SK-N-SH (cell line): ENCODE data around the gene WBP1. TPM values are rescaled to one million over a fixed set of nuclear protein-coding genes. Genes with fewer than 3 reads are reported as not detected.

Experiments
- EP300 ChIP-seq, 2 experiments: IDR thresholded peaks; 2 replicates each; pipeline versions ENCODE4 v1.4.0 to v1.6.1; 2012; ENCODE audit warnings: borderline replicate concordance in 1 of 2, low read depth in 1 of 2, low read length in 1 of 2
- FOSL2 ChIP-seq: IDR thresholded peaks from 2 replicates; pipeline ENCODE4 v1.4.0; 2012; ENCODE audit warnings: low read depth, mild to moderate bottlenecking, moderate library complexity, borderline replicate concordance
- MEF2A ChIP-seq: IDR thresholded peaks from 2 replicates; pipeline ENCODE4 v1.4.0; 2012; ENCODE audit warnings: low read depth, borderline replicate concordance
- NFIC ChIP-seq: IDR thresholded peaks from 2 replicates; pipeline ENCODE4 v1.4.0; 2012; ENCODE audit warnings: borderline replicate concordance
- NRF1 ChIP-seq: IDR thresholded peaks from 2 replicates; pipeline ENCODE4 v1.6.1; 2012; ENCODE audit warnings: low read depth, mild to moderate bottlenecking, low read length
- POLR2AphosphoS5 ChIP-seq: IDR thresholded peaks from 2 replicates; pipeline ENCODE4 v1.6.1; 2012; ENCODE audit warnings: low read depth, low read length
- RXRA ChIP-seq: IDR thresholded peaks from 2 replicates; pipeline ENCODE4 v1.4.0; 2012; ENCODE audit warnings: low read depth, mild to moderate bottlenecking, borderline replicate concordance
- SIN3A ChIP-seq: IDR thresholded peaks from 2 replicates; pipeline ENCODE4 v1.6.1; 2012; ENCODE audit warnings: low read depth, mild to moderate bottlenecking, low read length, moderate library complexity, borderline replicate concordance
- TAF1 ChIP-seq: IDR thresholded peaks from 2 replicates; pipeline ENCODE4 v1.6.1; 2012; ENCODE audit warnings: low read depth, mild to moderate bottlenecking, low read length, moderate library complexity, borderline replicate concordance
- polyA plus RNA-seq, 3 experiments: library from polyadenylated mRNA; depleted of rRNA; stranded (reverse); fragments of >200 nt; gene quantifications; 2 replicates each; pipeline ENCODE4 v1.2.3, GENCODE V29; 2012
- TF ChIP-seq, protein P1 (sequence below): fragments of 150-350 bp; IDR thresholded peaks from 2 replicates; pipeline ENCODE4 v1.6.1; 2017; ENCODE audit warnings: antibody characterized with exemption, low read length, low read depth, borderline replicate concordance
- TF ChIP-seq, protein P2 (sequence below): IDR thresholded peaks from 2 replicates; pipeline ENCODE4 v1.4.0; 2012; ENCODE audit warnings: low read depth, borderline replicate concordance
- TF ChIP-seq, protein P3 (sequence below): IDR thresholded peaks from 2 replicates; pipeline ENCODE4 v1.6.1; 2012; ENCODE audit warnings: mild to moderate bottlenecking, low read depth, low read length, moderate library complexity
- TF ChIP-seq, protein P4 (sequence below): fragments of 150-350 bp; IDR thresholded peaks from 2 replicates; pipeline ENCODE4 v1.6.1; 2016; ENCODE audit warnings: mild to moderate bottlenecking, low read depth, low read length
- TF ChIP-seq, protein P5 (sequence below): IDR thresholded peaks from 2 replicates; pipeline ENCODE4 v1.4.0; 2012; ENCODE audit warnings: low read depth
- TF ChIP-seq, protein P6 (sequence below): IDR thresholded peaks from 2 replicates; pipeline ENCODE4; 2012

Gene WBP1
- polyA plus RNA-seq, 1 of the 3 experiments (the other 2 are of a cell fraction), result 184 TPM

DNA sequence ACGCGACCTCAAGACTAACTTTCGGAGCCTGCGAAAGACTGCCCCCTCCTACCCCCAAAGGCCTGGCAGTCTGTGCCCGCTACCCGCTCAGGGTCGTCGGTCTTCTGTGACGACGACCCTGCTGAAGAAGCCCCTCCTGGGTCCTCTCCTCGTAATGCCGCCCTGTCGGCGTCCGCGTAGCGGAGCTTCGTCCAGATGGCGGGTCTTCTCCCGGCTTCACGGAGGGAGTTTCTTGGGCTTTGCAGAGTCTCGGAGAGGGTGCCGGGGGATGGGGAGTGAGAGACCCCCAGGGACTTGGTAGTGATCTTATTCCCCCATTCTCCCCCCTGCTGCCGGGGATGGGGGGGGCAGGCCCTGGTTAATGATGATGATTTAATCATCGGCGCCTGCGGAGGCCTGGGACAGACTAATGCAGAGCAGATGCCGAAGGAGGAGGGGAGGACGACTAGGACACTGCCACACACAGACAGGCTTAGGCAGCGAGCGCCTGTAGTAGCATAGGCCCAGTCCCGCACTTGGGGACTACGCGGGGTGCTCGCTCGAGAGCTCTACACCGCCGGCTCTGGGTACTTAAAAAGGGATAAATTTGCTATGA is 49.8 kb downstream of the WBP1 start (continued):
- TF ChIP-seq, protein P1, sequence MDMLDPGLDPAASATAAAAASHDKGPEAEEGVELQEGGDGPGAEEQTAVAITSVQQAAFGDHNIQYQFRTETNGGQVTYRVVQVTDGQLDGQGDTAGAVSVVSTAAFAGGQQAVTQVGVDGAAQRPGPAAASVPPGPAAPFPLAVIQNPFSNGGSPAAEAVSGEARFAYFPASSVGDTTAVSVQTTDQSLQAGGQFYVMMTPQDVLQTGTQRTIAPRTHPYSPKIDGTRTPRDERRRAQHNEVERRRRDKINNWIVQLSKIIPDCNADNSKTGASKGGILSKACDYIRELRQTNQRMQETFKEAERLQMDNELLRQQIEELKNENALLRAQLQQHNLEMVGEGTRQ, result no peak
- TF ChIP-seq FOSL2 (0 out of 2 replicates have a peak, but pooled peaks have one; percentile 3), RXRA (no peak), NRF1 (no peak), SIN3A (no peak; the same call in 1 of the 2 replicates), MEF2A (no peak), NFIC (no peak), TAF1 (no peak; the same call in 1 of the 2 replicates), EP300 (IDR thresholded peaks at IDR 0.05; ENCODE audit: borderline replicate concordance in 1 of 2, low read depth in 1 of 2, low read length in 1 of 2) (peak; percentile 47 to 96; a peak in 3 of 4 replicates), POLR2AphosphoS5 (peak; percentile 70)
- TF ChIP-seq, protein P2, sequence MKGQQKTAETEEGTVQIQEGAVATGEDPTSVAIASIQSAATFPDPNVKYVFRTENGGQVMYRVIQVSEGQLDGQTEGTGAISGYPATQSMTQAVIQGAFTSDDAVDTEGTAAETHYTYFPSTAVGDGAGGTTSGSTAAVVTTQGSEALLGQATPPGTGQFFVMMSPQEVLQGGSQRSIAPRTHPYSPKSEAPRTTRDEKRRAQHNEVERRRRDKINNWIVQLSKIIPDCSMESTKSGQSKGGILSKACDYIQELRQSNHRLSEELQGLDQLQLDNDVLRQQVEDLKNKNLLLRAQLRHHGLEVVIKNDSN, result no peak
- TF ChIP-seq, protein P3, sequence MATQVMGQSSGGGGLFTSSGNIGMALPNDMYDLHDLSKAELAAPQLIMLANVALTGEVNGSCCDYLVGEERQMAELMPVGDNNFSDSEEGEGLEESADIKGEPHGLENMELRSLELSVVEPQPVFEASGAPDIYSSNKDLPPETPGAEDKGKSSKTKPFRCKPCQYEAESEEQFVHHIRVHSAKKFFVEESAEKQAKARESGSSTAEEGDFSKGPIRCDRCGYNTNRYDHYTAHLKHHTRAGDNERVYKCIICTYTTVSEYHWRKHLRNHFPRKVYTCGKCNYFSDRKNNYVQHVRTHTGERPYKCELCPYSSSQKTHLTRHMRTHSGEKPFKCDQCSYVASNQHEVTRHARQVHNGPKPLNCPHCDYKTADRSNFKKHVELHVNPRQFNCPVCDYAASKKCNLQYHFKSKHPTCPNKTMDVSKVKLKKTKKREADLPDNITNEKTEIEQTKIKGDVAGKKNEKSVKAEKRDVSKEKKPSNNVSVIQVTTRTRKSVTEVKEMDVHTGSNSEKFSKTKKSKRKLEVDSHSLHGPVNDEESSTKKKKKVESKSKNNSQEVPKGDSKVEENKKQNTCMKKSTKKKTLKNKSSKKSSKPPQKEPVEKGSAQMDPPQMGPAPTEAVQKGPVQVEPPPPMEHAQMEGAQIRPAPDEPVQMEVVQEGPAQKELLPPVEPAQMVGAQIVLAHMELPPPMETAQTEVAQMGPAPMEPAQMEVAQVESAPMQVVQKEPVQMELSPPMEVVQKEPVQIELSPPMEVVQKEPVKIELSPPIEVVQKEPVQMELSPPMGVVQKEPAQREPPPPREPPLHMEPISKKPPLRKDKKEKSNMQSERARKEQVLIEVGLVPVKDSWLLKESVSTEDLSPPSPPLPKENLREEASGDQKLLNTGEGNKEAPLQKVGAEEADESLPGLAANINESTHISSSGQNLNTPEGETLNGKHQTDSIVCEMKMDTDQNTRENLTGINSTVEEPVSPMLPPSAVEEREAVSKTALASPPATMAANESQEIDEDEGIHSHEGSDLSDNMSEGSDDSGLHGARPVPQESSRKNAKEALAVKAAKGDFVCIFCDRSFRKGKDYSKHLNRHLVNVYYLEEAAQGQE, result no peak; the same call in 1 of the 2 replicates
- TF ChIP-seq, protein P4, sequence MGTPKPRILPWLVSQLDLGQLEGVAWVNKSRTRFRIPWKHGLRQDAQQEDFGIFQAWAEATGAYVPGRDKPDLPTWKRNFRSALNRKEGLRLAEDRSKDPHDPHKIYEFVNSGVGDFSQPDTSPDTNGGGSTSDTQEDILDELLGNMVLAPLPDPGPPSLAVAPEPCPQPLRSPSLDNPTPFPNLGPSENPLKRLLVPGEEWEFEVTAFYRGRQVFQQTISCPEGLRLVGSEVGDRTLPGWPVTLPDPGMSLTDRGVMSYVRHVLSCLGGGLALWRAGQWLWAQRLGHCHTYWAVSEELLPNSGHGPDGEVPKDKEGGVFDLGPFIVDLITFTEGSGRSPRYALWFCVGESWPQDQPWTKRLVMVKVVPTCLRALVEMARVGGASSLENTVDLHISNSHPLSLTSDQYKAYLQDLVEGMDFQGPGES, result no peak
- TF ChIP-seq, protein P5, sequence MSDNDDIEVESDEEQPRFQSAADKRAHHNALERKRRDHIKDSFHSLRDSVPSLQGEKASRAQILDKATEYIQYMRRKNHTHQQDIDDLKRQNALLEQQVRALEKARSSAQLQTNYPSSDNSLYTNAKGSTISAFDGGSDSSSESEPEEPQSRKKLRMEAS, result peak; percentile 77
- TF ChIP-seq, protein P6, sequence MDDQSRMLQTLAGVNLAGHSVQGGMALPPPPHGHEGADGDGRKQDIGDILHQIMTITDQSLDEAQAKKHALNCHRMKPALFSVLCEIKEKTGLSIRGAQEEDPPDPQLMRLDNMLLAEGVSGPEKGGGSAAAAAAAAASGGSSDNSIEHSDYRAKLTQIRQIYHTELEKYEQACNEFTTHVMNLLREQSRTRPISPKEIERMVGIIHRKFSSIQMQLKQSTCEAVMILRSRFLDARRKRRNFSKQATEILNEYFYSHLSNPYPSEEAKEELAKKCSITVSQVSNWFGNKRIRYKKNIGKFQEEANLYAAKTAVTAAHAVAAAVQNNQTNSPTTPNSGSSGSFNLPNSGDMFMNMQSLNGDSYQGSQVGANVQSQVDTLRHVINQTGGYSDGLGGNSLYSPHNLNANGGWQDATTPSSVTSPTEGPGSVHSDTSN, result peak; percentile 36
